A549 treated with Mapracorat at 1 μM for 4 hours (cell line): ENCODE data around the gene SLC16A10. TPM values are rescaled to one million over a fixed set of nuclear protein-coding genes. Genes with fewer than 3 reads are reported as not detected.

Source experiments
- total RNA-seq: library from RNA; stranded (reverse); fragments of 200-300 nt; extraction: Qiagen RNA extraction; gene quantifications from 5 replicates; pipeline ENCODE4 v1.2.3, GENCODE V29; 2022

SLC16A10 gene, protein sequence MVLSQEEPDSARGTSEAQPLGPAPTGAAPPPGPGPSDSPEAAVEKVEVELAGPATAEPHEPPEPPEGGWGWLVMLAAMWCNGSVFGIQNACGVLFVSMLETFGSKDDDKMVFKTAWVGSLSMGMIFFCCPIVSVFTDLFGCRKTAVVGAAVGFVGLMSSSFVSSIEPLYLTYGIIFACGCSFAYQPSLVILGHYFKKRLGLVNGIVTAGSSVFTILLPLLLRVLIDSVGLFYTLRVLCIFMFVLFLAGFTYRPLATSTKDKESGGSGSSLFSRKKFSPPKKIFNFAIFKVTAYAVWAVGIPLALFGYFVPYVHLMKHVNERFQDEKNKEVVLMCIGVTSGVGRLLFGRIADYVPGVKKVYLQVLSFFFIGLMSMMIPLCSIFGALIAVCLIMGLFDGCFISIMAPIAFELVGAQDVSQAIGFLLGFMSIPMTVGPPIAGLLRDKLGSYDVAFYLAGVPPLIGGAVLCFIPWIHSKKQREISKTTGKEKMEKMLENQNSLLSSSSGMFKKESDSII
- 0.22 to 0.87 TPM (median 0.50 TPM) in 5 replicates for total RNA-seq

DNA sequence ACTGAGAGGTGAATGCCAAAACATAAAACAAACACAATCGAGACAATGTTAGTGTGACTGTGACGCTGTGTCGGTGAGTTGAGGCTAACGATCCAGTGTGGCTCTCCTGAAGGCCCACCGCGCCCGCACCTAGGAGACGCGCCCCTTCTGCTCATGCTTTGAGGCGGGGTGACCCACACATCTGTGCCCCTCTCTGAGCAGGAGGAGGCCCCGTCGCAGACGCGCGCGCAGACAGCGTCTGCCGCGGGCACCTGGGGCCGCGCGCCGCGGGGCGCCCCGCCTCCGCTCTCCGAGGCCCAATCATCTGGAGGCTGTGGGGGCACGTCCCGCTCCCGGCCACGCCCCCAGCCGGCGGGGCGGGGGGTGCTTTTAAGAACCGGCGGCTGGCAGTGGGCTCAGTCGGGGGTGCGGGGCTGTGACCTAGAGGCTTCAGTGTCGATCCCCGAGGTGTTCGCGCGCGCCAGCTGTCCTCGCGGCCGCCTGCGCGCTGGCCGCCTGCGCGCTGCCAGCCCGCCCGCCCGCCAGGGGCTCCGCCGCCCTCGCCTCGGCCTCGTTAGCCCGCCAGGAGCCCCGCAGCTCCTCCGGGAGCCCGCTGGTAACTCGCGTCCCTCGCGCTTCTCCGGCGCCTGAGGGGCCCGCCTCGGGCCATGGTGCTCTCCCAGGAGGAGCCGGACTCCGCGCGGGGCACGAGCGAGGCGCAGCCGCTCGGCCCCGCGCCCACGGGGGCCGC, at the start of gene SLC16A10:
SLC16A10 (plus strand) TSS at position 398 of the 730 bp plus-strand sequence; CDS start at position 648, 250 bp downstream.

Other genes starting within 250 kb of the SLC16A10 start
- 148 to 165 TPM (median 154 TPM) in 5 replicates for gene AMD1, start 212.7 kb upstream of the SLC16A10 start, total RNA-seq
- gene GTF3C6, start 128.8 kb upstream of the SLC16A10 start, total RNA-seq: 88.5 to 101 TPM (median 96.2 TPM) in 5 replicates
- gene RPF2, start 105.5 kb upstream of the SLC16A10 start, total RNA-seq: 25.3 to 36.8 TPM (median 29.9 TPM) in 5 replicates